K562 (cell line): ENCODE data around the gene LRRC1. TPM values are rescaled to one million over a fixed set of nuclear protein-coding genes. Genes with fewer than 3 reads are reported as not detected.

Source experiments
- ATAC-seq: fragments of 200-7000 bp; cut with Tn5 transposase; 3 replicates; pipeline ENCODE4 v1.9.1; 2020; ENCODE audit warnings: moderate library complexity
- BruUV-seq: library from RNA; stranded (reverse); fragments of 400-500 nt; replicated peaks from 2 replicates; lab custom pipeline; 2021; lab: Mats Ljungman, UMichigan
- CTCF ChIA-PET: fragments of 300-600 bp; formaldehyde crosslinking; extraction: SDS; loops from one replicate; lab custom pipeline; 2021; ENCODE audit warnings: low intra/inter-chr PET ratio; lab: Yijun Ruan, JAX
- POLR2A ChIA-PET: fragments of 300-600, 350-650 bp; sonication (Branson Sonifier 250); formaldehyde crosslinking; extraction: SDS; loops from one replicate; lab custom pipeline; 2021; ENCODE audit warnings: antibody characterized with exemption, inconsistent platforms; lab: Yijun Ruan, JAX
- DNase-seq, 4 experiments: peaks; one replicate each; pipeline versions ENCODE4 v3.0.0 to v3.0.0-alpha.2; 2011 to 2018; ENCODE audit warnings: low spot score in 3 of 4, mixed read lengths in 3 of 4; ENCODE audit errors: extremely low read depth in 1 of 4
- FAIRE-seq: peaks from 2 replicates; lab custom pipeline; 2011; peaks lifted over from hg19 to GRCh38; lab: Jason Lieb, UNC
- H2AFZ ChIP-seq: 2 replicates; pipeline ENCODE4 v1.6.0; 2011; ENCODE audit warnings: low read depth, low read length, control low read depth, inconsistent platforms
- H3K27ac ChIP-seq: fragments of 200-600 bp; 3 replicates; pipeline ENCODE4 v1.8.0; 2011; ENCODE audit warnings: low read depth, mild to moderate bottlenecking, control low read depth, inconsistent platforms, low read length, moderate library complexity, mixed read lengths; ENCODE audit errors: extremely low read depth
- H3K27me3 ChIP-seq, 2 experiments: fragments of 300-600 bp in 1 of 2; 2 replicates in 1 of 2; 3 replicates in 1 of 2; pipeline versions ENCODE4 v1.6.0 to v1.8.0; 2011; ENCODE audit warnings: inconsistent platforms in 2 of 2, low read length in 2 of 2, mild to moderate bottlenecking in 1 of 2, mixed read lengths in 1 of 2, moderate library complexity in 1 of 2; ENCODE audit not compliant: control insufficient read depth in 2 of 2, insufficient read depth in 2 of 2
- H3K36me3 ChIP-seq: fragments of 300-600 bp; 3 replicates; pipeline ENCODE4 v1.8.0; 2011; ENCODE audit warnings: mild to moderate bottlenecking, low read length, inconsistent platforms; ENCODE audit not compliant: control insufficient read depth, insufficient read depth
- H3K4me1 ChIP-seq, 2 experiments: fragments of 200-600 bp in 1 of 2; replicated peaks in 1 of 2; 2 replicates in 1 of 2; 3 replicates in 1 of 2; pipeline versions ENCODE4 v1.5.1 to v1.8.0; 2011; ENCODE audit warnings: inconsistent platforms in 2 of 2, low read length in 2 of 2, mild to moderate bottlenecking in 1 of 2, mixed read lengths in 1 of 2, moderate library complexity in 1 of 2; ENCODE audit not compliant: control insufficient read depth in 2 of 2, insufficient read depth in 2 of 2
- H3K4me2 ChIP-seq: 2 replicates; pipeline ENCODE4 v1.6.1; 2011; ENCODE audit warnings: low read length, control low read depth, inconsistent platforms, mixed read lengths; ENCODE audit not compliant: insufficient read depth
- H3K4me3 ChIP-seq: fragments of 200-600 bp; sonication (generic), shearing (Covaris generic); 2 replicates; pipeline ENCODE4 v1.5.1; 2016; ENCODE audit warnings: control low read depth, inconsistent platforms
- H3K79me2 ChIP-seq: fragments of 200-600 bp; 3 replicates; pipeline ENCODE4 v1.8.0; 2011; ENCODE audit warnings: low read length, inconsistent platforms; ENCODE audit not compliant: control insufficient read depth, insufficient read depth
- H3K9ac ChIP-seq, 2 experiments: 2 replicates each; pipeline versions ENCODE4 v1.6.0 to v1.6.1; 2011; ENCODE audit warnings: low read depth in 2 of 2, low read length in 2 of 2, control low read depth in 1 of 2, inconsistent platforms in 1 of 2, mild to moderate bottlenecking in 1 of 2, mixed read lengths in 1 of 2; ENCODE audit not compliant: insufficient read depth in 1 of 2
- H3K9me1 ChIP-seq: one replicate; pipeline ENCODE4 v1.6.0; 2011; ENCODE audit warnings: inconsistent platforms, mild to moderate bottlenecking, low read length, moderate library complexity; ENCODE audit not compliant: control insufficient read depth, insufficient read depth
- H3K9me3 ChIP-seq: replicated peaks from 2 replicates; pipeline ENCODE4 v1.5.1; 2011; ENCODE audit warnings: low read depth, low read length, inconsistent platforms; ENCODE audit not compliant: control insufficient read depth, insufficient read depth
- H4K20me1 ChIP-seq: replicated peaks from 2 replicates; pipeline ENCODE4 v1.6.1; 2011; ENCODE audit warnings: low read length, inconsistent platforms, mixed read lengths; ENCODE audit not compliant: control insufficient read depth, insufficient read depth
- EZH2 ChIP-seq: IDR thresholded peaks from 2 replicates; pipeline ENCODE4 v1.6.1; 2012; ENCODE audit warnings: low read depth, mild to moderate bottlenecking, inconsistent platforms, low read length, borderline replicate concordance
- FIP1L1 ChIP-seq: fragments of 200-400 bp; formaldehyde crosslinking; IDR thresholded peaks from 2 replicates; pipeline ENCODE4 v1.6.1; 2018; ENCODE audit warnings: mild to moderate bottlenecking, low read depth, low read length; ENCODE audit not compliant: poor library complexity, severe bottlenecking
- FOXO4 ChIP-seq: fragments of 450-650 bp; formaldehyde crosslinking; IDR thresholded peaks from 2 replicates; pipeline ENCODE4 v1.4.0; 2020; ENCODE audit warnings: mild to moderate bottlenecking, moderate library complexity
- ID3 ChIP-seq, 2 experiments: fragments of 250-450 bp in 1 of 2; fragments of 450-650 bp in 1 of 2; sonication (Bioruptor Pico) in 1 of 2; IDR thresholded peaks; 2 replicates each; pipeline versions ENCODE4 v1.6.1 to v1.8.0; 2016 to 2021; ENCODE audit warnings: mild to moderate bottlenecking in 2 of 2, moderate library complexity in 2 of 2, missing compliant biosample characterization in 1 of 2, missing genetic modification characterization in 1 of 2
- MTA3 ChIP-seq: fragments of 450-650 bp; formaldehyde crosslinking; IDR thresholded peaks from 2 replicates; pipeline ENCODE4 v1.6.1; 2017; ENCODE audit warnings: mild to moderate bottlenecking, borderline replicate concordance
- PPARD ChIP-seq: fragments of 250-450 bp; sonication (Bioruptor Pico); IDR thresholded peaks from 2 replicates; pipeline ENCODE4 v1.8.0; 2022; ENCODE audit warnings: inconsistent platforms, mild to moderate bottlenecking, moderate library complexity
- STAT5B ChIP-seq: fragments of 250-450 bp; sonication (Bioruptor Pico); IDR thresholded peaks from 2 replicates; pipeline ENCODE4 v1.8.0; 2021; ENCODE audit warnings: mild to moderate bottlenecking, inconsistent platforms
- TRIM28 ChIP-seq: fragments of 450-650 bp; IDR thresholded peaks from 2 replicates; pipeline ENCODE4 v1.6.1; 2017
- ZBTB11 ChIP-seq, 3 experiments: fragments of 200-800 bp in 1 of 3; fragments of 250-450 bp in 1 of 3; fragments of 450-650 bp in 1 of 3; sonication (Bioruptor Pico) in 1 of 3; sonication (Bioruptor generic) in 1 of 3; formaldehyde crosslinking in 1 of 3; IDR thresholded peaks; 2 replicates each; pipeline versions ENCODE4 v1.6.1 to v1.8.0; 2016 to 2022; ENCODE audit warnings: mild to moderate bottlenecking in 2 of 3, missing genetic modification characterization in 2 of 3, missing compliant biosample characterization in 1 of 3, moderate library complexity in 1 of 3
- ZBTB7A ChIP-seq: IDR thresholded peaks from 2 replicates; pipeline ENCODE4 v1.6.1; 2011; ENCODE audit warnings: low read depth, mild to moderate bottlenecking, low read length, moderate library complexity, borderline replicate concordance; ENCODE audit not compliant: control insufficient read depth
- ZNF263 ChIP-seq: sonication (generic); formaldehyde crosslinking; IDR thresholded peaks from 2 replicates; pipeline ENCODE4 v1.8.0; 2022; ENCODE audit warnings: mild to moderate bottlenecking, missing genetic modification reagents, borderline replicate concordance
- ZNF561 ChIP-seq: fragments of 450-650 bp; formaldehyde crosslinking; conservative IDR thresholded peaks from 2 replicates; pipeline ENCODE4 v1.4.0; 2020; ENCODE audit warnings: mild to moderate bottlenecking, moderate library complexity
- ZSCAN32 ChIP-seq: fragments of 450-650 bp; formaldehyde crosslinking; IDR thresholded peaks from 2 replicates; pipeline ENCODE4 v1.4.0; 2020; ENCODE audit warnings: mild to moderate bottlenecking, moderate library complexity
- WGBS: fragments of 100-300 bp; shearing (Covaris generic); methylation state at CpG from one replicate; pipeline ENCODE4 v1.1.6; 2016; ENCODE audit warnings: low coverage, mixed read lengths; ENCODE audit not compliant: insufficient coverage; ENCODE audit errors: missing lambda C conversion rate; 5-methylcytosine and 5-hydroxymethylcytosine counted together
- in situ Hi-C: fragments of 300-500 bp; cut with MboI; formaldehyde crosslinking; loops from 4 replicates; pipeline ENCODE4 v1.15.0; 2018; ENCODE audit warnings: inconsistent platforms, mixed read lengths
- intact Hi-C: fragments of 100-400 bp; cut with micrococcal nuclease; formaldehyde crosslinking; loops from 2 replicates; pipeline ENCODE4 v1.14.2; 2022
- polyA plus RNA-seq, 8 experiments: library from polyadenylated mRNA; depleted of rRNA in 4 of 8; stranded (reverse) in 5 of 8; unstranded in 3 of 8; fragments of >200 nt; fragmentation: Nextera tagmentation in 2 of 8; fragmentation: Illumina TruSeq in 1 of 8; extraction: Ambion mirVana in 2 of 8; extraction: Trizol in 1 of 8; gene quantifications; 2 replicates each; pipeline versions ENCODE4 v1.2.1 to v1.2.3, GENCODE V29; 2011 to 2014; ENCODE audit warnings: inconsistent platforms in 1 of 8, missing spikeins in 1 of 8
- total RNA-seq, 7 experiments: library from RNA; depleted of rRNA in 6 of 7; stranded (reverse); fragments of >200 nt in 6 of 7; fragmentation: Illumina TruSeq in 2 of 7; extraction: Trizol in 2 of 7; gene quantifications; 2 replicates each; pipeline versions ENCODE4 v1.2.1 to v1.2.3, GENCODE V29; 2011 to 2021; ENCODE audit warnings: low replicate concordance in 1 of 7
- TF ChIP-seq, protein P1 (sequence below): fragments of 450-650 bp; IDR thresholded peaks from 2 replicates; pipeline ENCODE4 v1.6.1; 2016; ENCODE audit warnings: missing biosample characterization, missing genetic modification characterization
- TF ChIP-seq, protein P2 (sequence below): fragments of 250-450 bp; sonication (Bioruptor Pico); IDR thresholded peaks from 2 replicates; pipeline ENCODE4 v1.8.0; 2021; ENCODE audit warnings: moderate library complexity, mild to moderate bottlenecking, inconsistent platforms

LRRC1 gene
- total and polyA plus RNA-seq, 9 of the 15 experiments (the other 6 are each of a cell fraction or from before 2014, with no cell fraction given), result not detected

DNA sequence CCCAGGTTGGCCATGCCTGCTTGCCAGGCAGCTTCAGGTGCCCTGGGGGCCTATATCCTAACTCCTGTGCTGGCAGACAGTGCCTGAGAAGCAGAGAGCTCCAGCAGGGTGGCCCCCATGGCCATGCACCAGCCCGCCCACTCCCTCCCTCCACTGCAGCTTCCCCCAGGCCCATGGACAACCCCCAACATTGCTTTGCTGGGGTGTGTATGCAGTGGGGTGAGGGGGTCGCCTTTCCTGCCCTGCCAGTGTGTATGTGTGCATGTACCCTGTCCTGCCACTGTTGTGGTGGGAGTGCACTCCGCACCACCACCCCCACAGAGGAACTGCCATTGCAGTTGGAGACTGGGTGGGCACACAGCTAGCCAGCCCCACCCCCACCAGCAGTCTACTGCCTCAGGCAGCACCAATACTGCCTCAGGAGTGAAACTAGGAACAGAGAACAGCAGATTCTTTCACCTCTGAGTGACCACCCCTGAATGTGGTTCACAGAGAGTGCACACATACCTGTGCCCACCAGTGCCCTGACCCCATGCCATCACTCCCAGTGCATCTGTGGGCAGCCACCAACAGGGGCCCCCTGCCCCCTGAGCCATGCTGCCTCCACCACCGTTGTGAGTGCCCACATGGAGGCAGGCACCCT is 151.1 kb downstream of the LRRC1 start:
- no peaks in the 10 kb centered on the region for H3K36me3 ChIP-seq
- H4K20me1 ChIP-seq, result no peaks in the 10 kb centered on the region
- ChIA-PET POLR2A (no interaction called here), CTCF (no interaction called here)
- no peak overlapping the region for H3K27ac ChIP-seq
- no peaks in the 10 kb centered on the region for H3K9me3 ChIP-seq
- ATAC-seq, result no peak
- no peaks in the 10 kb centered on the region for H3K9me1 ChIP-seq
- no peak overlapping the region for H3K4me2 ChIP-seq
- H3K27me3 ChIP-seq, result no peaks in the 10 kb centered on the region
- BruUV-seq, result no TSS peak
- no peak for FAIRE-seq
- H3K4me3 ChIP-seq, result no peak overlapping the region
- H3K9ac ChIP-seq, result no peak overlapping the region
- H2AFZ ChIP-seq, result no peak overlapping the region
- no peak for DNase-seq
- in situ Hi-C loops, result no loop called here
- H3K79me2 ChIP-seq, result no peaks in the 10 kb centered on the region
- intact Hi-C loops, result no loop called here
- 0% methylated on average over 4 of the region's 4 CpGs for WGBS
- H3K4me1 ChIP-seq, result no peaks in the 10 kb centered on the region
- TF ChIP-seq FIP1L1 (no peak), ZSCAN32 (CRISPR knock-in tag) (no peak), ZNF561 (CRISPR knock-in tag) (no peak), ZBTB7A (no peak), STAT5B (CRISPR knock-in tag) (no peak), ZNF263 (no peak), ID3 (CRISPR knock-in tag; IDR thresholded peaks at IDR 0.05) (no peak), ID3 (tag; IDR thresholded peaks at IDR 0.05) (no peak), FOXO4 (CRISPR knock-in tag) (no peak), MTA3 (no peak), PPARD (CRISPR knock-in tag) (no peak), EZH2 (no peak), TRIM28 (no peak), ZBTB11 (CRISPR knock-in tag; IDR thresholded peaks at IDR 0.05) (no peak)
- TF ChIP-seq, protein P1, sequence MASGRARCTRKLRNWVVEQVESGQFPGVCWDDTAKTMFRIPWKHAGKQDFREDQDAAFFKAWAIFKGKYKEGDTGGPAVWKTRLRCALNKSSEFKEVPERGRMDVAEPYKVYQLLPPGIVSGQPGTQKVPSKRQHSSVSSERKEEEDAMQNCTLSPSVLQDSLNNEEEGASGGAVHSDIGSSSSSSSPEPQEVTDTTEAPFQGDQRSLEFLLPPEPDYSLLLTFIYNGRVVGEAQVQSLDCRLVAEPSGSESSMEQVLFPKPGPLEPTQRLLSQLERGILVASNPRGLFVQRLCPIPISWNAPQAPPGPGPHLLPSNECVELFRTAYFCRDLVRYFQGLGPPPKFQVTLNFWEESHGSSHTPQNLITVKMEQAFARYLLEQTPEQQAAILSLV (tag), result no peak
- TF ChIP-seq, protein P2, sequence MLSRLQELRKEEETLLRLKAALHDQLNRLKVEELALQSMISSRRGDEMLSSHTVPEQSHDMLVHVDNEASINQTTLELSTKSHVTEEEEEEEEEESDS (CRISPR knock-in tag), result no peak
